Right forelimb (tissue), 1 donor: Measurements from ENCODE around the gene MTHFD2L.

ENCODE experiments used
- DNase-seq: peaks from one replicate; pipeline ENCODE4 v3.0.0-alpha.2; 2018

The MTHFD2L gene

DNA sequence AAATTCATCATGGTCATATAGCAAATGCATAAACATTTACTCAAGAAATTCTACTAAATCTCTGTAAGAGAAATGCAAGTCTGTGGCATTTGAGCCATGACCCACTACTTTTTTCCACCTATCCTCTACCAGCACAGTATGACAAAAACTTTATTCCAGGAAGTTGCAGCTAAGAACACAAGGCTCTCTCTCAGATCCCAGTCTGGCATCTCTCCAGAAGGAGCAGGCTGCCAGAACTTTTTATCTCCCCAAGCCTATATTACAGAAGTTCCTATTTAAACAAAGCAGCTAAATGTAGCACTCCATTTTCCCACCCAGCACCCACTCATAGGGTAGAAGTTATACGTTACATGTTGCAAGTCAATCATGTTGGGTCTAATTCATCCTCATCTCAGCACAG is 101.0 kb downstream of the MTHFD2L start:
- DNase-seq, result no peak

DNA sequence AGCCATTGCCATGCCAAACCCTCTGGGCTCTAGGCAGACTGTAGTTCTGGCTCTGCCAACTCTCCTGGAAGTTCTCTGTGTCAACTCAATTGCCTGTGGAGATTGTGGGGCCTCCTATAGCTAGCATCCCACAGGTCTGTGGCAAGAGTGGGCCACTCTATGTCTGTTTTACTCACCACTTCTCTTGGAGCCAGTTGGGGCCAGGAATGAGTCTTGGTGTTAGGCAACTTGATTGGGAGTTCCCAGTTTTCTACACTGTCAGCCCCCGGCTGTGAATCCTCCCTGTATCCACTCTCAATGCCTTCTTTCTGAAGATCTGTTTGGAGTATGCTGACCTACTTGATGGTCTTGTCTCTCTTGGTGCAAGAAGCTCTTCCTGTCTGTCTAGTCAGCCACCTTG is 102.1 kb downstream of the MTHFD2L start:
- no peak for DNase-seq

DNA sequence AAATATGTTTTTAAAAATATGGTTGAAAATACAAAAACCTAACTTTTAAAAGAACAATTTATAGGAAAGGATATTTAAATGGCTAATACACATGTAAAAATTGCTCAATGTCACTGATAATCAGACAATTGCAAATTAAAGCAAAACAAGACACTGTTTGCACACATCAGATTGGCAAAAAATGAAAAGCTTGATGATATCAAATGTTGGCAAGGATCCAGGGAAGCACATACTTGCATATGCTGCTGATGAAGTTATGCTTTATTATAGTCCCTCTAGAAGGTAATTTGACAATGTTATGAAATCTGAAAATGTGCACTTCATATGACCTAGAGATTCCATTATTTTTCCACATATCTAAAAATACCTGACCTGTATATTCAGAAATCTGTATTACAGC is 104.6 kb downstream of the MTHFD2L start:
- DNase-seq, result no peak

DNA sequence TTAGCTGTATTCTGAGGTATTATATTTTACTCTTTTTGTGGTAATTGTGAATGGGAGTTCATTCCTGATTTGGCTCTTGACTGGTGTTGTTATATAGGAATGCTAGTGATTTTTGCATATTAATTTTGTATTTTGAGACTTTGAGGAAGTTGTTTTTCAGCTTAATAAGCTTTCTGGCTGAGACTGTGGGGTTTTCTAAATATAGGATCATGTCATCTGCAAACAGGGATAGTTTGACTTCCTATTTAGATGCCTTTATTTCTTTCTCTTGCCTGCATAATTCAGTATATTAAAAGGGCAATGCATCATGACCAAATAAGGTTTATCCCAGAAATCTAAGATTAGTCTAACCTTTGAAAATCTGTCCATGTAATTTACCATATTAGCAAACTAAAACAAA is 105.6 kb downstream of the MTHFD2L start:
- DNase-seq, result no peak

DNA sequence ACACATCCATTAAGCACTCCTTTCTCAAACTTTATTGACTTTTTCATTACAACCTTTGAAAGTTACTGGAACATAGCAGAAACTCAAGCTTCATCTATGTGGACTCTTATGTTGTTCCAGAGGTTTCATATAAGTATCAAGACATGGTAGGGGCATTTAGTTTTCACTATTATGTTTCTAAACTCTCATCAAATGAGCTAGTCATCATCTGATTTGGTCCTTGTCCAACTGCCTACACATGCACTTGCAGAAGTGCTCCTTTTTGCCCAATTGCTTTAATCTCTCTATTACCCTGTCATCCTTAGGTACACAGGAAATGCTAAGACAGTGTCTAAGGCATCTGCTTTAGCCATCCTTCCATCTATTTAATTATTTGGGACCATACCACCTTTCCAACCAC is 108.2 kb downstream of the MTHFD2L start:
- DNase-seq, result no peak

DNA sequence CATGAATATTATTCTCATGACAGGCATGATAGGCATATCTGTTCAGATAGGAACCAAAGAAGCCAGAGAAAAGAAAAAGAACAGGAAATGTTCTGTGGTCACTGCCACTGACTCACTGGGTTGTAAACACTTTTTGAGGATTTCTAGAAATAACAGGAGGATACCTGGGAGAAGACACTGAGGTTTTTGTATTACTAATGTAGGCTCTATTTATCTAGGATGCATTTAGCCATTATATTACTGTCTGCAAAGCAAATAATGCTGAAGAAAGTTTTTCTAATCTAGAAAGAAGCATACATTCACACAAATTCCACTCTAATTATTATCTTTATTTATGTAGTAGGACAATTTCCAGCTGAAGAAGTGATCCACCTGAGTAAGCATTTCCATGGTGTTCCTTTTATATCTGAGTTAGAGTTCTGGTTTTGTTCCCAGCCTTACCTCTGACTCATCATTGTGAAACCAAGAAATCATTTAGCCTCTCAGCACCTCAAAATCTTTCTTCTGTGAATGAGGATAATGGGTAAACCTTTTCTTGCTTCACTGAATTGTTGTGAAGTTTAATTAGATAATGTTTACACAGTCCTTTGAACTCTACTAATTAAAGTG is 110.2 kb downstream of the MTHFD2L start:
- DNase-seq, result no peak

DNA sequence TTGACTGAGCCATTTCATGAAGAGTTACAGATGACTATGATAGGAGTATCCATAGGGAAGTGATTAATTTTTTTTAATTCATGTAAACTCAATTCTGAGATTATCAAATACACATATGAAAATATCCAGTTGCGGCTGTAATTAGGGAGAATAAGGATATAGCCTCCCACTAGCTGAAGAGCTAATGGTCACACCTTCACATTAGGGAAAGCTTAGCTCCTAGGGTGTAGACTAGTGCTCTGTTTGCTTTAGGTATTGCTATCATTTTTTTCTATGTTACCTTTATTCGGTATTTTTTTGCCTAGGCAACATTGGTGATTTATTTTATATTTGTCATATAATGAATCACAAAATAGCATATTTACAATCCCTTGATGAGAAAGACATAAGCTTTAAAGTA is 110.7 kb downstream of the MTHFD2L start:
- DNase-seq, result no peak

DNA sequence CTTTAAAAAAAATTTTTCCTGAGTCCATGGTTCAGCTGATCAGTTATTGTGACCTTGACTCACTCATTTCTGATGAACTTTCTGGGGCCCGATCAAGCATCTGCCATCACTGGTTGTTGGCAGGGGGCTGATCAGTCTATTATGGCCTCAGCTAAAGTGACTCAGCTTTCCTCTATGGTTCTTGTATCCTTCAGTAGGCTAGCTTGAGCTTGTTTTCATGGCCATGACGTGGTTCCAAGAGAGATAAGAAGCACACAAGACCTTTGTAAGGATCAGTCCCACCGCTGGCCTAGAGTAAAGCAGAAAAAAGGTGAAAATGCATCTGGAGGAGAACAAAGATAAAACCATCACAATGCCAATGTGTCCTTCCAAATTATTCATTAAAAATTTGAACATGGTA is 120.6 kb downstream of the MTHFD2L start:
- no peak for DNase-seq

DNA sequence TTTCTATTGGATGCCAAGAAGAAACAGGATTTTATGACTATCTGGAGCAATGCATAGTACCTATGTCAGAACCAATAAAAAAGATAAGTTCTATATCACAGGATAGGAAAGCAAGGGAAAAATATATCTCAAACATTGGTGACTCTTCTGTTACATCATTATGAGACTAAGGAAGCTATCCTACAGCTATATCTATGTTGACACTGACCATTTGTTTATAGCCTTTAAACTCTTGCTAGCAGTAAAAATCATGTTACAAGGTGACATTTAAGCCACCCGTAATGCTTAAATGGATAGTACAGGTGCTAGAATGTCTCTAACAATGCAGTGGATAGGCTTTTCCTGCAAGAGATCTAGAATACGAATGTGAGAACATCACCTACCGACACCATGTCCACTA is 121.8 kb downstream of the MTHFD2L start:
- DNase-seq, result no peak

DNA sequence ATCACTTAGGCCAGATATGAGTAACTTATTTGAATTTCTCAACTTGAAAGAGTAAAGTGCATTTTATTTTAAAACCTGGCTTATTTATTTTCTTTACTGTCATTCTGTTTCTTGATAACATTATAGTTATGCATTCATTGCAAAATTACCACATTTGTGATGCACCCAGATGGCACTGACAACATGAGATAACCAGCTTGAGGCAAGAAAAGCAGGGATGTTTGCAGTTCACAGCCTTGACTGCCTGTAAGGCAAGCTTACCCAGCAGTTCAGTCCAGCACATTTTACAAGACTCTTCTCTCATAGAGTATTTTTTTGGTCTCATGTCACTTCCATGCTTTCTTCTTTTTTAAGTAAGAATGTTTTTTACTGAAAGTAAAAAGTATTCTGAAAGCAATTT is 125.0 kb downstream of the MTHFD2L start:
- no peak for DNase-seq

DNA sequence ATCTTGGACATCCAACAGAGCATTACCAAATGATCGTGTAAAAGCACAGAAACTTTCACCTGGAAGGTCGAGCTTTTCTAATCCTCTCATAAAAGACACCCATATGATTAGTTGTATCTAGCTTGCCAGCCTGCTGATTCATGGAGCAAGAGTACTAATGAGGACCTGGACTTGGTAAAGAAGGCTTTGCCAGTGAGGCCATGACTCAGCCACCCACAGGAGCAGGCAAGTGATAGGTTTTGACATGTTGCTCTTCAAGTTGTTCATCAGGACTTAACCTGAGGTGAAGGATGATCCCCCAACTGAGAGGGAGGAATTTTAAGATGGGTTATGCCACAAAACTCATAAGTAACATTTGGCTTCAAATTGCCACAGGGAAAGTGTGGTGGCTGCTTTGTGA is 125.7 kb downstream of the MTHFD2L start:
- no peak for DNase-seq

DNA sequence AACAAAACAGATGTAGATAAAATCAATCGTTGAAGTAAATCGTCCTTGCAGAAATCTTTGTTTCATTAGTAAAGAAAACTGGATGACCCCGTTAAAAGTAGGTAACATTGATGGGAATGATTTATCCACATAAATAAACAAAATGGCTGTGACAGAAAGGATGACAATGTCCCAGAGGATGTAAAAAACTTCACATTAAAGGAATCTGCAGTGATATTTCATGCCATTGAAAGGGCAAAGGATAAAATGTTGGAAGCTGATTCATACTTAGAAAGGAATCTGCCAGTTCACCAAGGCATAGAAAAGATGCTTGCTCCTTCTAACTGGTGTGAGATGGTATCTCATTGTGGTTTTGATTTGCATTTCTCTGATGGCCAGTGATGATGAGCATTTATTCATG is 126.1 kb downstream of the MTHFD2L start:
- DNase-seq, result no peak

DNA sequence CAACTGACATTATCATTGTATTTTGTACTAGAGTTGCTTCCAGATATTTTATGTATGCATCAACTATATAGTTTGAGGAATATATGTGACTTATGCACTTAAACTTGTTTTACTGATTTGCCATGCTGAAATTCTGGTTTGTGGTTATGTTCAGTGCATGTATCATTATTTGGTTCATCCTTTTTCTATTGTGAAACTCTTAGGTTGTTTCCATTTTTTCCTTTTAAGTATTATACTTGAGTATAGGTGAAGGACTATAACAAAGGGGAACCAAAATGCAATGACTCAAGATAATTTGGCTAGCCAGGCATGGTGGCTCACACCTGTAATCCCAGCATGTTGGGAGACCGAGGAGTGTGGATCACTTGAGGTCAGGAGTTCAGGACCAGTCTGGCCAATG is 129.2 kb downstream of the MTHFD2L start:
- no peak for DNase-seq

DNA sequence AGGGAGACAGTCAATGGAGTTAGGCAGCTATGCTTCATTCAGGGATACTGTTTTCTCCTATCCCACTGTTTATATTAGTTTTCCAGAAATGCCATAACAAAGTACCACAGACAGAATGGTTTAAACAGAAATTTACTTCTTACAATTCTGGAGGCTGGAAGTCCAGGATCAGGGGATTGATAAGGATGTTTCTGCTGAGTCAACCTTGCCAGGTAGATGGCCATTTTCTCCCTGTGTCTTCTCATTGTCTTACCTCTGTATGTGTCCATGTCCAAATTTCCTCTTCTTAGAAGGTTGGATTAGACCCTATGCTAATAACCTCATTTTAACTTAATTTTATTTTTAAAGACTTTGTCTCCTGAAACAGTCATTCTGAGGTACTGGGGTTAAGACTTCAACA is 129.9 kb downstream of the MTHFD2L start:
- DNase-seq, result no peak

DNA sequence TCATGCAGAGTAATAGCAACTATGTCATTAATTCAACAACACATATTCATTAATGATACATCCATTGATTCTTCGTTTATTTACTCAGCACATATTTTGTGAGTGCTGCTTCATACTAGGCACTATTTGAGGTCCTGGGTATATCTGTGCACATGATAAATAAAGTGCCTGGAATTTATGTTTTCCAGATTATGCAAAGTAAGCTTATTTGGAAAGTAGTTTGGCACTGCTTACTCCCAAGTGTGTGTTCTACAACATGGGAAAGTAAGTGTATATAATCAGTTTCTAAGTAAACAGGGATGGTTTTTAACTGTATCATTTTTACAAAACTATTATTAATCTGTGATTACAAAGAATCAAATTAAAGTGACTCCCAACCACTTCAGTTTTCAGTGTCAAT is 133.6 kb downstream of the MTHFD2L start:
- DNase-seq, result no peak

DNA sequence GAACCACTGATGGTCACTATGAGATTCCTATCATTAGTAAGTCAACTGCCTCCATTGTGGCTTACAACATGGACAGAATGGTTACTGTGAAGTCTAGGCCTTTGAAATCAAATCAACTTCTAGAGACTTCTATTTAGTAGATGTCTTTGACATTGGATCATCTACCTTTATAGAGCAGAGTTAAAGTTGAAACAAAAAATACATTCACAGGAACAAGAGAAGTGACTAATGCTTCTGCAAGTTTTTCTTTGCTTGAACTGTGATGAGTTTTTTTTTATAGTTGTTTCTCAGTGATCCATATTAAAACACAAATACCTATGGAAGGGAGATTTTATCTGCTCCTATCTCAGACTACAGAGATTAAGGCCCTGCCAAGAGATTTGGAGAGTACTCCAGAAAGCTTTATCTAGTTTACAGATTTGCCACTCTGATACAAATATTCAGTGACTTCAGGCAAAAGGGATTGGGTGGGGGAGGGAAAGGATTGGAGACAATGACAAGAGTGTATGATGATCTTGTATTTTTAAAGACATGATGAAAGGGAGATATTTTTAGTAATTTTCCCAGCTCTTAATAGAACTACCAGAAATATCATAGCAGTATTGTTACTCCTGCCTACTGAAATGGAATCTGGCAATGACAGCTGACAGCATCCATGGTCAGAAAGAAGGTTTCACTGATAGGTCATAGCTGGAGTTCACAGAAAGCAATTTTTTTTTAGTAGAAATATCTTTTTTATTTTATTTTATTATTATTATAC is 134.4 kb downstream of the MTHFD2L start:
- no peak for DNase-seq

DNA sequence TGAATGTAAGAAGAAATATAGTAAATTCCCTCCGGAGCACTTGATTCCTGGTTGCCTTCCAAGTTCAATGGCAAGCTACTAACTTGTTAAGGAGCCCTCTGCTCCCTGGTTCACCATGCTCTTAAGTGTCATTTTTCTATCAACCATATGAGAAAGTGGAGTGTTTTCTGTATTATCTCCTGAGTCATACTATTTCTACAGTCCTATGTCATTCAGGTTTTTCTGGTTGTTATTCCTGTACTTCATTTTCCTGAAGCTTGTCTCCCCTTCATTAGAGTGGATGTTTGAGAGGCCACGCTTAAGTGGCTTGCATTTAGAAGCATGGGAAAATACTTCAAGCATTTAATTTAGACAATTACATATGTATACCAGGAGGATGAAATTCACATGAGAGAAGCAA is 135.6 kb downstream of the MTHFD2L start:
- no peak for DNase-seq

DNA sequence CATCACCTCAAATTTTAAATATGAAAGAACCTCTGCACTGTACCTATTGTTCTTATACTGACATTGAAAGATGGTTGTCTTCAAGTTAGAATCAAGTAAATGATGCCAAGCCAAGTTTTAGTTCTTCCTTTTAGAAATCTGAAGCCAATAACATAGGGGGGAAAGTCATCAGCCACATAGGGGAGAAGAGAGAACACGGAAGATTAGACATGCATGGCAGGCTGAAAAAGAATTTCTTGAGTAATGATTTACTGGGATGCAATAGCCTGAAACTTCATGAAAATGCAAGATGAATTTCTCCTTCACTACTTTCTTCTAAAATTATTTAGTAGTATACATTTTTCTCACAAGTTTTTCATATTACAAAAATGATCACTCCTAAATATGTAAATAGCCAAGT is 136.8 kb downstream of the MTHFD2L start:
- no peak for DNase-seq

DNA sequence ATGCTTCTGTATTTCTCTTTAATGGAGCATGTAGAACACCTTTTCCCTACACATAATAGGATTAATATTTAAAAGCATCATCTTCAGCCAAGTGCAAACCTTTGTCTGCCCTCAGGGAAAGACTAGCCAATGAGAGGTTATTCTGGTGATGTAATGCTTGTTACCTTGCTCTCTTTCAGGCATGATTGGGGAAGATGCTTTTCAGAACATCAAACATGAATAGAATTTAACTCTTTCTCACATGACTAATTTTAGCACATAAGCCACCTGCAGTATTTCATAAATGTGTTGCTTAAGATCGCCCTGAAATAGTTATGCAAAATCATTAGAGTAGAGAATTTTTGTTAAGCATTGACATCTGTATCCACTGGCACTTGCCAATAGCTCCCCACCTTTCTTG is 139.6 kb downstream of the MTHFD2L start:
- no peak for DNase-seq

DNA sequence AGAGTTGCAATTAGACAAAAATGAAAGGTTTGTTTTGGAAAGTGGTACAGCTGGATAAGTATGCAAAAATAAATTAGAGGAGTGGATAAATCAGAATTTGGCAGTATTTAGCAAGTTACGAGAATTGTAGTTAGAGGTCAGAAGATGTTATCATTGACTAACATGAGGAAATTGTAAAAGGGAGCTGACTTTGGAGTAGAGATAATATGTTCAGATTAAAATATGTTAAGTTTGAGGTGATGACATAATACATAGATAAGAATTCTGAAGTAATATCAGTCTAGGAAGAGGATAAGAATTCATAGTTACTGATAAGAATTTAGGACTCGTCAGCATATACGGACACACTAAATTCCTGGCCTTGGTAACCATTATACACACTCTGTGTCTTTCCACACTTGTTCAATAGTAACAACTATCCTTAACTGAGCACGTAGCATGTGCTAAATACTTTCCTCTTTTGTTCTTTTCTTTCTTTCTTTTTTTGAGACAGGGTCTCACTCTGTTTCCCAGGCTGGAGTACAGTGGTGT is 146.2 kb downstream of the MTHFD2L start:
- DNase-seq, result no peak

DNA sequence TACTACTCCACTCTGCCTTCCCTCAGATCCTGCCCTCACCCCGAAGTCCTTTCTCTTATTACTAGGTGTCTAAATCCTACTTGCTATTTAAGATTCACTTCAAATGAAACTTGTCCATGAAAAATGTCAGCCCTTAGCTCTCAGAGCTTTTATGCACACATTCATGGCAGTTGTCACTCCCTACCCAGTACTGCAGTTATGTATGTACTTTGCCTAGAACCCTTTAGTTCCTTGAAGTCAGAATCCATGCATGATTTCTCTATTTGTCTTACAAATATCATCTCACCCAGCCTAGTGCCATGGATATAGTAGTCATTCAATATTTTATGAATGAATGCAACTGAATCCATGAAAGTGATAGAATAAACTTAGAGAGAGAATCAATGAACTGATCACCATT is 147.1 kb downstream of the MTHFD2L start:
- DNase-seq, result no peak

DNA sequence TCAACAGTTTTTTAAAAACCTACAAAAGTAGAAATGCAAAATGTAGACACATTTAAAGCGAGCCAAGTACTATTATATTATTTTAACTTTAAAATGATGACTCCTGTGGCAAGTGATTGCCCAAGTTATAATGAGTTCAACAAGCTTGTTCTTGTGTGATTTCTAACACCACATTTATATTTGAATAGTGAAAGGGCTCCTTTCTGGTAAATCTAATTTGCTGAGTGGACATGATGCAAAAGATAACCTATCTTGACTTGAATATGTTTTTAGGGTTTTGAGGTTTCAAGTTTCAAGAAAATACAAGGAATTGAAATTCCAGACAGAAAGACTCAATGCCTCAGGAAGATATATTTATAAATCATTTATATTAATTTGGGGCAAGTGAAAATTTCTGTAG is 149.3 kb downstream of the MTHFD2L start:
- no peak for DNase-seq

DNA sequence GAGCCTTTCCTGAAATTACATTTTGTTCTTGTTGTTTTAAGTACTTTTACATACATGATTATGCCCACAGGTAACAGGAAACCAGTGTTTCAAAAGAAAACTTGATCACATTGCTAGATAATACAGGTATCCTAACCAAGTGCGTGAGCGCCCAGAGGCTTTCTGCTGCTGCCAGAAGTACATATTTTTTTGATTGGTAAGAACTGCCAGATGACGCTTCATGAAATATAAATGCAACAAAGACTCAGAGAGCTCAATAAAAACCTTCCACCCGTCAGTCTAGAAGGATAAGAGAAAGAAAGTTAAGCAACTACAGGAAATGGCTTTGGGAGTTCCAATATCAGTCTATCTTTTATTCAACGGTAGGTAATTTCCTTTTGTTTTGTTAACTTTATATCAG is 150.3 kb downstream of the MTHFD2L start, which contains the start of gene EPGN:
EPGN (plus strand) TSS at position 256 of the 400 bp plus-strand sequence; CDS start at position 320, 64 bp downstream.
- DNase-seq, result no peak

DNA sequence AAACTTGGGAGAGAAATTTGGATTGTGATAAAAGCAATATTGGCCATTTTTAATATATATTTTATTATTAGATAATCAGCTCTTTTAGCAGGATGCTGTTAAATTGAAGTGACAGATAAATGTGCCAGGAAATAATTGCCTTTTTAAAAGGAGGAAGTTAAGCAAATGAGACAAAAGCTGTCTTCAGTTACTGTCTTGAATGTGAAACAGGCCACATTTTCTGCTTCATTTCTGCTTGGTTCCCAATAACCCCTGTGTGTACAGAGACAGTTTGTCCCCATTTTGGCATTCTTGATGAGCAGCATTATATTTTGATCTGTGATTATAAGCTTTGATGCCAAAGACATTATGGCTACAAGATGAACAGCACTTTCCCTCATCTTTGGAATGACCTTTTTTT is 151.3 kb downstream of the MTHFD2L start:
- DNase-seq, result no peak
